ENCODE data around the gene WDFY4. TPM values are rescaled to one million over a fixed set of nuclear protein-coding genes. Genes with fewer than 3 reads are reported as not detected.

The WDFY4 gene
- total and polyA plus RNA-seq, 2 donors (not counting 3 experiments of a cell fraction or from before 2014, with no cell fraction given): 10.1 to 10.2 TPM

DNA sequence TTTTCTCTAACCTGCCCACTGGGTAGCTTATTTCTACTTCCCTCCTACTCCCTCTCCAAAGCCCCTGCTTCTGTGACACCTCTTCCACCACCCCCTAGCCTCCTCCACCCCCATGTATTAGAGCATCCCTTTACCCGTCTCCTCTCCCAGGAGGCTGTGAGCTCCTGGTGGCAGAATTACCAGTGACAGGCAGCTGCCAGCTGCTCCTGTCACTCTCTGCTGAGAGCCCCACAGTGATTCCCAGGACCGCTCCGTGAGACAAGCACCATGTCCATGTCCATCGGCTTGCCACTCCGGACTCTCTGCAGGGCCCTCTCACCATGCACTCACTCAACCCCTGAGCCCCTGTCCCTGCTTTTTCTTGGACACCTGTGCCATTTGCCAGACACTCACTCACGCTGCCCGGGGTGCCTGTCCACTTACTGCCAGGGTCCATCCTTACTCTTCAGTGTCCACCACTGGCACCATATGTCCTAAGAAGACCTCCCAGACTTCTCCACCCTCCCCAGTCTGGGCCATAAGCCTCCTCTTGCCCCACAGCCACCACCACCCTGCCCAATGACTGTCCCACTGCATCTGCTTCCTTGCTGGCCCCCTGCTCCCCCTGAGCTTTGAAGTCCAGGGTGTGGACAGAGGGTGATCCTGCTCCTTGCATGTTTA, 9.8 kb downstream of the WDFY4 start:
- H3K27ac ChIP-seq (ENCODE audit: insufficient read depth, low read depth, low read length): no peak overlapping the region
- POLR2A ChIA-PET: no interaction called here
- H3K4me1 ChIP-seq (ENCODE audit: control insufficient read depth, extremely low read depth, insufficient read depth, low read length): no peaks in the 10 kb centered on the region
- peaks cover 3% of the 10 kb centered on the region in 2 experiments for H3K27me3 ChIP-seq (ENCODE audit: control insufficient read depth in 2 of 2, insufficient read depth in 2 of 2, low read length in 2 of 2)
- no peaks in the 10 kb centered on the region for H3K79me2 ChIP-seq (ENCODE audit: control insufficient read depth, insufficient read depth, low read length)
- H3K9me3 ChIP-seq (replicated peaks; ENCODE audit: control insufficient read depth, insufficient read depth, low read length): no peaks in the 10 kb centered on the region
- CTCF ChIA-PET: no interaction called here
- no peak overlapping the region for H2AFZ ChIP-seq (ENCODE audit: low read depth, low read length)
- no peak for TF ChIP-seq POLR2AphosphoS5 (IDR thresholded peaks at IDR 0.05; ENCODE audit: insufficient read depth, low read depth, low read length)
- no peak for TF ChIP-seq JUN (IDR thresholded peaks at IDR 0.05; ENCODE audit: borderline replicate concordance, insufficient read depth, insufficient read length, low read depth)
- no peak for TF ChIP-seq MYC (IDR thresholded peaks at IDR 0.05; ENCODE audit: low read depth, low read length)
- TF ChIP-seq EZH2 (IDR thresholded peaks at IDR 0.05; ENCODE audit: borderline replicate concordance, low read depth, low read length, severe bottlenecking): no peak
- TF ChIP-seq POLR2A (IDR thresholded peaks at IDR 0.05; ENCODE audit: low read depth, low read length): no peak
- TF ChIP-seq, protein P1, sequence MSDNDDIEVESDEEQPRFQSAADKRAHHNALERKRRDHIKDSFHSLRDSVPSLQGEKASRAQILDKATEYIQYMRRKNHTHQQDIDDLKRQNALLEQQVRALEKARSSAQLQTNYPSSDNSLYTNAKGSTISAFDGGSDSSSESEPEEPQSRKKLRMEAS (IDR thresholded peaks at IDR 0.05; ENCODE audit: insufficient read depth, insufficient read length): no peak
- no peak for TF ChIP-seq FOS (IDR thresholded peaks at IDR 0.05; ENCODE audit: borderline replicate concordance, insufficient read depth, low read length)
- TF ChIP-seq GATA2 (IDR thresholded peaks at IDR 0.05; ENCODE audit: insufficient read depth, insufficient read length, low read depth, low read length): no peak
- TF ChIP-seq, protein P2, sequence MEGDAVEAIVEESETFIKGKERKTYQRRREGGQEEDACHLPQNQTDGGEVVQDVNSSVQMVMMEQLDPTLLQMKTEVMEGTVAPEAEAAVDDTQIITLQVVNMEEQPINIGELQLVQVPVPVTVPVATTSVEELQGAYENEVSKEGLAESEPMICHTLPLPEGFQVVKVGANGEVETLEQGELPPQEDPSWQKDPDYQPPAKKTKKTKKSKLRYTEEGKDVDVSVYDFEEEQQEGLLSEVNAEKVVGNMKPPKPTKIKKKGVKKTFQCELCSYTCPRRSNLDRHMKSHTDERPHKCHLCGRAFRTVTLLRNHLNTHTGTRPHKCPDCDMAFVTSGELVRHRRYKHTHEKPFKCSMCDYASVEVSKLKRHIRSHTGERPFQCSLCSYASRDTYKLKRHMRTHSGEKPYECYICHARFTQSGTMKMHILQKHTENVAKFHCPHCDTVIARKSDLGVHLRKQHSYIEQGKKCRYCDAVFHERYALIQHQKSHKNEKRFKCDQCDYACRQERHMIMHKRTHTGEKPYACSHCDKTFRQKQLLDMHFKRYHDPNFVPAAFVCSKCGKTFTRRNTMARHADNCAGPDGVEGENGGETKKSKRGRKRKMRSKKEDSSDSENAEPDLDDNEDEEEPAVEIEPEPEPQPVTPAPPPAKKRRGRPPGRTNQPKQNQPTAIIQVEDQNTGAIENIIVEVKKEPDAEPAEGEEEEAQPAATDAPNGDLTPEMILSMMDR (IDR thresholded peaks at IDR 0.05; ENCODE audit: extremely low read depth in 1 of 2, insufficient read depth in 1 of 2, low read depth in 1 of 2, low read length in 2 of 2): no peak
- DNase-seq (ENCODE audit: low read depth, low spot score) (no peak), FAIRE-seq (no peak)
- no peaks in the 10 kb centered on the region for H3K9me1 ChIP-seq (replicated peaks; ENCODE audit: control insufficient read depth, extremely low read depth, insufficient read depth, low read length)
- no peak overlapping the region for H3K9ac ChIP-seq (replicated peaks; ENCODE audit: extremely low read depth, insufficient read depth, low read length)
- dilution Hi-C loops (cut with MboI; ENCODE audit: extremely low pct_ligation_motif_present, low sequenced_read_pairs): no loop called here
- H4K20me1 ChIP-seq (replicated peaks; ENCODE audit: control insufficient read depth, extremely low read depth, insufficient read depth, low read length): no peaks in the 10 kb centered on the region
- intact Hi-C loops (cut with micrococcal nuclease): no loop called here
- BruUV-seq (replicated peaks): no TSS peak
- no peak overlapping the region for H3K4me2 ChIP-seq (ENCODE audit: insufficient read depth, low read length)
- H3K4me3 ChIP-seq (replicated peaks in 1 of 3; ENCODE audit: insufficient read depth in 1 of 3, low read depth in 1 of 3, low read length in 3 of 3): no peak overlapping the region
- no peaks in the 10 kb centered on the region for H3K36me3 ChIP-seq (ENCODE audit: control insufficient read depth in 2 of 2, extremely low read depth in 1 of 2, insufficient read depth in 2 of 2, low read length in 2 of 2)
